Activated T-cell treated with anti-CD3 and anti-CD28 coated beads, Interleukin-2, amount 50 U/mL, for 4 hours (primary cell): ENCODE data around the gene KIF2C. TPM values are rescaled to one million over a fixed set of nuclear protein-coding genes. Genes with fewer than 3 reads are reported as not detected.

Experiments
- ATAC-seq, 2 donors: fragments of 200-7000 bp; cut with Tn5 transposase; one replicate each; pipeline ENCODE4 v1.10.0; 2021
- DNase-seq: peaks from one replicate; pipeline ENCODE4 v3.0.0-alpha.2; 2020
- H3K27me3 Mint-ChIP-seq: one replicate; pipeline ENCODE4 v1.8.0; 2021; ENCODE audit warnings: low read depth, mixed read lengths
- H3K36me3 Mint-ChIP-seq: one replicate; pipeline ENCODE4 v1.8.0; 2022; ENCODE audit warnings: mixed read lengths; ENCODE audit not compliant: insufficient read depth
- H3K4me1 Mint-ChIP-seq: one replicate; pipeline ENCODE4 v1.8.0; 2021; ENCODE audit warnings: low read depth, mixed read lengths
- H3K4me3 Mint-ChIP-seq: one replicate; pipeline ENCODE4 v1.8.0; 2021; ENCODE audit warnings: mild to moderate bottlenecking, moderate library complexity, mixed read lengths
- H3K9me3 Mint-ChIP-seq: one replicate; pipeline ENCODE4 v1.8.0; 2021; ENCODE audit warnings: mixed read lengths
- total RNA-seq, 3 donors: library from RNA; stranded (reverse); gene quantifications; one replicate each; pipeline ENCODE4 v1.2.1, GENCODE V29; 2021

The KIF2C gene
- total RNA-seq, 3 donors from 2014 or later, result 5.0 to 8.1 (median 8.1) TPM

DNA sequence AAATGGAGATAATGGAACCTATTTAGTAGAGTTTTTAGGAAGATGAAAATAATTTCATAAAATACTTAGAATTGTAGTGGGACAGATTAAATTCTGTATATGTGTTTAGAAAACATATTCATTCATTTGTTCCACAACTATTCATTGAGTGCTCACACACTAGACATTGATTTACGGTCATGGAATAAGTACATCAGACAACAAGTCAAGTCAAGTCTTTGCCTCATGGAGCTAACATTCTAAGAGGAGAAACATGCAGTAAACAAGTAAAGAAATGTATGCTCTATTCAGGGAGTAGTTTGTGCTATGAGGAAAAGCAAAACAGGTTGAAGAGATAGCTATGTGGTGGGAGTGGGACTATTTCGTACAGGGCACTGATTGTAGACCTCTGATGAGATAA lies 77.7 kb downstream of the KIF2C start:
- Mint-ChIP-seq H3K4me1 (peaks cover 44% of the 10 kb centered on the region), H3K9me3 (no peaks in the 10 kb centered on the region), H3K36me3 (peaks cover 6% of the 10 kb centered on the region), H3K27me3 (no peaks in the 10 kb centered on the region), H3K4me3 (peak overlapping the region; percentile 20)
- no peak for ATAC-seq
- no peak for DNase-seq

Other genes with a start within 250 kb of the KIF2C start
- gene TMEM53, start 65.4 kb upstream of the KIF2C start, total RNA-seq, result 1 to 10 TPM; 1.8 to 3.6 (median 2.2) TPM
- 10 to 100 TPM; 29.4 to 57.2 (median 49.5) TPM for gene ARMH1, start 65.1 kb upstream of the KIF2C start, total RNA-seq
- not detected for gene RNU5D-1, start 8.7 kb upstream of the KIF2C start, total RNA-seq
- 1,000 to 10,000 TPM; 2,825 to 3,013 (median 2,945) TPM for gene RPS8, start 35.7 kb downstream of the KIF2C start, total RNA-seq
- gene BEST4, start 48.3 kb downstream of the KIF2C start, total RNA-seq, result under 1 TPM; 0.53 to 0.63 (median 0.57) TPM
- 100 to 1,000 TPM; 186 to 239 (median 203) TPM for gene PLK3, start 60.5 kb downstream of the KIF2C start, total RNA-seq
- gene DYNLT4, start 67.5 kb downstream of the KIF2C start, total RNA-seq, result not detected
- gene BTBD19, start 68.7 kb downstream of the KIF2C start, total RNA-seq, result 10 to 100 TPM in 1 of 3 donors, 1 to 10 TPM in 2; 8.2 to 14.0 (median 8.3) TPM
- 1 to 10 TPM; 1.4 to 1.9 (median 1.6) TPM for gene PTCH2, start 103.4 kb downstream of the KIF2C start, total RNA-seq
- 10 to 100 TPM; 61.8 to 67.2 (median 66.7) TPM for gene EIF2B3, start 246.8 kb downstream of the KIF2C start, total RNA-seq